Kidney epithelial cell (primary cell): ENCODE data around the gene AQP6. TPM values are rescaled to one million over a fixed set of nuclear protein-coding genes. Genes with fewer than 3 reads are reported as not detected.

Experiments
- DNase-seq: peaks from one replicate; pipeline ENCODE4 v3.0.0-alpha.2; 2010; ENCODE audit warnings: low read depth
- H3K27me3 ChIP-seq: 2 replicates; pipeline ENCODE4 v1.6.0; 2011; ENCODE audit warnings: low read length; ENCODE audit not compliant: control insufficient read depth, insufficient read depth
- H3K36me3 ChIP-seq: 2 replicates; pipeline ENCODE4 v1.5.1; 2011; ENCODE audit warnings: low read length; ENCODE audit not compliant: control insufficient read depth, insufficient read depth
- H3K4me3 ChIP-seq: 2 replicates; pipeline ENCODE4 v1.5.1; 2011; ENCODE audit warnings: low read depth, mild to moderate bottlenecking, control low read depth, low read length
- total RNA-seq: library from RNA; depleted of rRNA; stranded (reverse); fragments of >200 nt; gene quantifications from 2 replicates; pipeline ENCODE4 v1.2.3, GENCODE V29; 2015
- TF ChIP-seq, protein P1 (sequence below): IDR thresholded peaks from 2 replicates; pipeline ENCODE4 v1.5.1; 2011; ENCODE audit warnings: mild to moderate bottlenecking, moderate library complexity, low read length, control low read depth, inconsistent platforms; ENCODE audit not compliant: insufficient read depth, poor library complexity, severe bottlenecking

AQP6 gene, protein sequence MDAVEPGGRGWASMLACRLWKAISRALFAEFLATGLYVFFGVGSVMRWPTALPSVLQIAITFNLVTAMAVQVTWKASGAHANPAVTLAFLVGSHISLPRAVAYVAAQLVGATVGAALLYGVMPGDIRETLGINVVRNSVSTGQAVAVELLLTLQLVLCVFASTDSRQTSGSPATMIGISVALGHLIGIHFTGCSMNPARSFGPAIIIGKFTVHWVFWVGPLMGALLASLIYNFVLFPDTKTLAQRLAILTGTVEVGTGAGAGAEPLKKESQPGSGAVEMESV
- total RNA-seq, result not detected in 2 replicates

DNA sequence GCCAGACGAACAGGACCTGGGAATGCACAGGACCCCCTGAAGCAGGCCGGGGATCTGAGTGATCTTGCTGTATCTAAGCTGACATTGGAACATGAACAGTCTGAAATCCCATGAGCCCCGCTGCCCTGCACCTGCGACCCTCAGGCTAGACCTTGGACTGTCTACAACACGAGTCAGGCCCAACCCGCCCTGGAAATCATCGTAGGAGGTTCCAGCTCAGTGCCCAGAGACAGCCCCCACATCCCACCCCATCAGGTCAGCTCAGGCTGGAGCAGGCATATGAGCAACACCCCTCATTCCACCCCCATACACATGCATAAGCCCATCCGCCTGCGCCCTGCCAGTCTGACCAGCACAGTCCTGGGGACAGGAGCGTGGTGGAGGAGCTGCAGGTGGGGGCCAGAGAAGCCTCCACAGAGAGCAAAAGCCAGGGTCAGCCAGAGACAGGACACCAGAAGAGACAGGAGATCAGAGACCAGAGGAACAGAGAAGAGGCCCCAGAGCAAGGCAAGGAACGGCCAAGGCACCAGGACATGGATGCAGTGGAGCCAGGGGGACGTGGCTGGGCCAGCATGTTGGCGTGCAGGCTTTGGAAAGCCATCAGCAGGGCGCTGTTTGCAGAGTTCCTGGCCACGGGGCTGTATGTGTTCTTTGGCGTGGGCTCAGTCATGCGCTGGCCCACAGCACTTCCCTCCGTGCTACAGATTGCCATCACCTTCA is at the start of gene AQP6:
AQP6 (plus strand) TSS at position 307 of the 720 bp plus-strand sequence; CDS start at position 534, 227 bp downstream.
- DNase-seq, result no peak
- TF ChIP-seq, protein P1, sequence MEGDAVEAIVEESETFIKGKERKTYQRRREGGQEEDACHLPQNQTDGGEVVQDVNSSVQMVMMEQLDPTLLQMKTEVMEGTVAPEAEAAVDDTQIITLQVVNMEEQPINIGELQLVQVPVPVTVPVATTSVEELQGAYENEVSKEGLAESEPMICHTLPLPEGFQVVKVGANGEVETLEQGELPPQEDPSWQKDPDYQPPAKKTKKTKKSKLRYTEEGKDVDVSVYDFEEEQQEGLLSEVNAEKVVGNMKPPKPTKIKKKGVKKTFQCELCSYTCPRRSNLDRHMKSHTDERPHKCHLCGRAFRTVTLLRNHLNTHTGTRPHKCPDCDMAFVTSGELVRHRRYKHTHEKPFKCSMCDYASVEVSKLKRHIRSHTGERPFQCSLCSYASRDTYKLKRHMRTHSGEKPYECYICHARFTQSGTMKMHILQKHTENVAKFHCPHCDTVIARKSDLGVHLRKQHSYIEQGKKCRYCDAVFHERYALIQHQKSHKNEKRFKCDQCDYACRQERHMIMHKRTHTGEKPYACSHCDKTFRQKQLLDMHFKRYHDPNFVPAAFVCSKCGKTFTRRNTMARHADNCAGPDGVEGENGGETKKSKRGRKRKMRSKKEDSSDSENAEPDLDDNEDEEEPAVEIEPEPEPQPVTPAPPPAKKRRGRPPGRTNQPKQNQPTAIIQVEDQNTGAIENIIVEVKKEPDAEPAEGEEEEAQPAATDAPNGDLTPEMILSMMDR, result no peak
- Histone ChIP-seq H3K36me3 (no peaks in the 10 kb centered on the region), H3K27me3 (peaks cover 29% of the 10 kb centered on the region), H3K4me3 (no peak within 1 kb of the TSS)

DNA sequence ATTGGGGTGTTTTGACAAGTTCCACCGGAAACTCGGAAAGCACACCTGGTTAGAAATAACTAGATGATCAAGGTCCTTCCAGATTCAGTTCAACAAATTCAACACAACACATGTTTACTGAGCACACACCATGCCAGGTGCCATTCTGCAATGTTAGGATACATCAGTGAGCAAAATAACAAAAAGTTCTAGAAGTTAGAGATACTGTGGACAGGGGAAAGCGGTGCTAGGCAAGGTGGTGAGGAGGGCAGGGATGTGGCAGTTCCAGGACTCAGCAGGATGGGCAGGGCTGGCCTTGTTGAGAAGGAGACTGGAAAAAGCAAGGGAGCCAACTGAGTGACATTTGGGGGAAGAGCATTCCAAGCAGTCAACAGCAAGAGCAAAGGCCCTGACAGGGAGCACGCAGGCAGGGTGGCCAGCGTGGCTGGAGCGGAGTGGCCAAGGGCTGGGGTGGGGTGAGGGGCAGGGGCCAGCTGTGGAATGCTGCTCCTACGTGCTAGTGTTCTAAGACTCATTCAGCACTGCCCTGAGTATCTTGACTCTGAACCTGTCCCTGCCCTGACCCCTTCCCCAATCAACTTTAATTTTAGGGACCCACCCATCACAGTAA is 49.6 kb upstream of the AQP6 start:
- H3K4me3 ChIP-seq, result no peak overlapping the region
- DNase-seq, result no peak
- TF ChIP-seq, protein P1, result no peak
- H3K36me3 ChIP-seq, result no peaks in the 10 kb centered on the region
- peaks cover 2% of the 10 kb centered on the region for H3K27me3 ChIP-seq

DNA sequence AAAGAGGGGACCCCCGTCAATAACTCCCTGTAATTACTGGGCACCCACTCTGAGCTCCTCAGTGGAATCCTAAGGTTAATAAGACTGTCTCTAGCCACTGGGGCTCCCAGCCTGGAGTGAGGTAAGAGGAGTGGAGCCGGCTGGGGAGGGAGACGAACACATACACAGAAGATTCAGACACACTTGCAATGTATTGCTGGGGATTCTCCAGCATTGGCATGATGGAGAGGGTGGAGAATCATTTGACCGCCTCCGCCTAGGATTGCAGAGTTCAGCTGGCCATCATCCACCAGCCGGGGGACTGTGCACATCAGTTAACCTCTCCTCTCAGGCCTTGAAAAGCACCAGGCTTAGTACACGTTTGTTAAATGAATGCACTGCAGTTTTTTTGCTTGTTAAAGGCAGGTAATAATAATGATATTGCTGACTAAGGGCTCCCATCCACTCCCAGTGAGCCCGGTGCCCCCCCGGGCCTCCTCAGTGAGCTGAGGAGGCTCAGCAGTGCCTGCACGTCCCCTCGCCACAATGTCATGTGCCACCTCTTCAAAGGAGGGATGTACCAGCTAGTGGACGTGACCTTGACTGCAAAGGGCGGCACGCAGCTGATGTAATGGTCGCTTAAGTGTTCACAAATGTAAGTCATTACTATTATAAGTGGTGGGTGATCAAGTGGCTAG is 48.7 kb upstream of the AQP6 start:
- H3K4me3 ChIP-seq, result no peak overlapping the region
- no peak for DNase-seq
- TF ChIP-seq, protein P1, result no peak

DNA sequence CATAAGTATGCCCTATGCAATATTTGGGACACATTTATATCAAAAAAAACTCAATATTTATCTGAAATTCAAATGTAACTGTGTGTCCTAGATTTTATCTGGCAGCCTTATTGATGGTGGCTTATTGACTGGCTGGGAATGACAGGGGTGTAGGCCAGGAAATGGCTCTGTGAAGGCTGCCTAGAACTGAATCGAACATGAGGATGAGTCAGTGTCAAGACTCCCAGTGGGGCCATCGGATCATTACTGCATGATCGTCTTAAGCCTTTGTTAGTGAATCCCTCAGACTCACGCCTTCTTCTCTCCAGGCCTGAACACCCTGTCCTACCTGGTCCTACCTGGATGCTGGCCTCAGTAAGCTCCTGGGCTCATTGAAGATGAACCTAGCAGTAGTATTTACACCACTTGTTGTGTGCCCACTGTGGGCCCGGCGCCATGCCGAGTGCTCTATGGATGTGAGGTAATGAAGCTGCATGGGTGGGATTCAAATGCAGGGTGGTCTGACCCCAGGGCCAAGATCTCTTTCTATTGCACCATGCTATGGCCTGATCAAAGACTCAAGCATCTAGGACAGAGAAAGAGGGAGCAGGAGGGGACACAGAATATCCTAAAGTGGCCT is 48.0 kb upstream of the AQP6 start:
- Histone ChIP-seq H3K36me3 (no peaks in the 10 kb centered on the region), H3K27me3 (peaks cover 2% of the 10 kb centered on the region), H3K4me3 (no peak overlapping the region)
- DNase-seq, result no peak
- TF ChIP-seq, protein P1, result no peak

More for the DNA sequence above, 48.7 kb upstream of the AQP6 start:
- Histone ChIP-seq H3K27me3 (peaks cover 2% of the 10 kb centered on the region), H3K36me3 (no peaks in the 10 kb centered on the region)

DNA sequence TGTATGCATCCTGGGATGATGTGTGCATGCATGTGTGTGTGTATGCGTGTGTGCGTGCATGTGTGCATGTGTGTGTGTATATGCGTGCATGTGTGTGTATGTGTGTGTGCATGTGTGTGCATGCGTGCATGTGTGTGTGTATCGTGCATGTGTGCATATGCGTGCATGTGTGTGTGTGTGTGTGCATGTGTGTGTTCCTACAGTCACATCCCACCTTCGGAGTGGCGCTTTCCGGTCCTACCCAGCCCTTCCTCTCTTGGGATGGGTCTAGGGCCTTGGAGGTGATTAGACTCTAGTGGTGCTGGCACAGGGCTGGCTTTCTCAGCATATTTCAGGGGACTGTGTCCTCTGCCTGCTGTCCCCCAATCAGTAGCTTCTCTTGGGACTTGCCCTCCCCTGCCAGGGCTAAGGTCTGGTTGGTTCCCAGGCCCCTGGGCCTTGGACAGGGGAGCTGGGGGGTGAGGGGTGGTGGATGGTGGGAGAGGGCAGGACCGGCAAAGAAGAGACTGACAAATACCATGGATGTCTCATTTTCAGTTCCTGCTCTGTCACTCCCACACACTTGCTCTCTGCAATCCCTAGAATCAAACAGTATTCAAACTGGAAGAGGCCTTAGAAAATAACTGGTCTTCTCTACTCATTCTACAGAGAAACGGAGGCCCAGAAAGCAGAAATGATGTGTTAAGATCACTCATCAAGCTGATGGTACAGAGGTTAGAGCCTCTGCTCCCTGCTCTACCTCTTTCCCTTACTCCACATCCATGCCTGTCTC is 47.1 kb upstream of the AQP6 start:
- Histone ChIP-seq H3K4me3 (no peak overlapping the region), H3K27me3 (peaks cover 2% of the 10 kb centered on the region), H3K36me3 (no peaks in the 10 kb centered on the region)
- TF ChIP-seq, protein P1, result no peak
- DNase-seq, result no peak
